H1 (cell line): ENCODE results near the gene PRKCD. TPM values are rescaled to one million over a fixed set of nuclear protein-coding genes. Genes with fewer than 3 reads are reported as not detected.

ENCODE experiments used
- BCL11A ChIP-seq, 2 experiments: IDR thresholded peaks; one replicate each; pipeline ENCODE4 v1.6.1; 2011; ENCODE audit warnings: low read depth in 2 of 2, low read length in 2 of 2, mild to moderate bottlenecking in 2 of 2
- CEBPB ChIP-seq: IDR thresholded peaks from 2 replicates; pipeline ENCODE4 v1.6.1; 2012; ENCODE audit warnings: low read depth, low read length
- CTCF ChIP-seq, 3 experiments: IDR thresholded peaks; 1 replicate in 2 of 3; 2 replicates in 1 of 3; pipeline versions ENCODE4 v1.5.1 to v1.6.1; 2011; ENCODE audit warnings: low read length in 3 of 3, mild to moderate bottlenecking in 3 of 3, inconsistent platforms in 2 of 3, low read depth in 1 of 3, moderate library complexity in 1 of 3; ENCODE audit not compliant: insufficient read depth in 1 of 3; ENCODE audit errors: control extremely low read depth in 1 of 3
- HDAC2 ChIP-seq, 2 experiments: fragments of 300-600 bp in 1 of 2; sonication (generic) in 1 of 2; IDR thresholded peaks; 2 replicates each; pipeline ENCODE4 v1.6.1; 2011 to 2012; ENCODE audit warnings: low read depth in 2 of 2, low read length in 2 of 2, mild to moderate bottlenecking in 2 of 2, moderate library complexity in 2 of 2, borderline replicate concordance in 1 of 2, inconsistent platforms in 1 of 2
- PHF8 ChIP-seq: fragments of 200-600 bp; sonication (generic); conservative IDR thresholded peaks from 2 replicates; pipeline ENCODE4 v1.7.1; 2012; ENCODE audit warnings: low read depth, mild to moderate bottlenecking, inconsistent platforms, low read length, moderate library complexity
- RBBP5 ChIP-seq: IDR thresholded peaks from 2 replicates; pipeline ENCODE4 v1.7.1; 2012; ENCODE audit warnings: low read depth, mild to moderate bottlenecking, inconsistent platforms, low read length, moderate library complexity, borderline replicate concordance
- SP4 ChIP-seq: IDR thresholded peaks from 2 replicates; pipeline ENCODE4 v1.6.1; 2012; ENCODE audit warnings: low read length, inconsistent platforms
- SUZ12 ChIP-seq: fragments of 200-600 bp; sonication (generic); IDR thresholded peaks from 2 replicates; pipeline ENCODE4 v1.6.1; 2012; ENCODE audit warnings: mild to moderate bottlenecking, inconsistent platforms, low read length, moderate library complexity, mixed read lengths
- TEAD4 ChIP-seq: IDR thresholded peaks from 2 replicates; pipeline ENCODE4 v1.6.1; 2012; ENCODE audit warnings: low read depth, low read length, inconsistent platforms, mixed read lengths
- YY1 ChIP-seq: IDR thresholded peaks from 2 replicates; pipeline ENCODE4 v1.6.1; 2011; ENCODE audit warnings: low read depth, mild to moderate bottlenecking, low read length
- polyA plus RNA-seq, 7 experiments: library from polyadenylated mRNA; depleted of rRNA in 3 of 7; stranded (reverse) in 5 of 7; unstranded in 2 of 7; fragments of >200 nt in 5 of 7; fragments of 200-250 nt in 2 of 7; gene quantifications; 1 replicate in 5 of 7; 2 replicates in 1 of 7; 4 replicates in 1 of 7; pipeline versions ENCODE4 v1.2.1 to v1.2.3, GENCODE V29; 2011 to 2013; ENCODE audit warnings: missing spikeins in 2 of 7, mixed read lengths in 2 of 7
- total RNA-seq: library from RNA; stranded (reverse); fragmentation: NEBNext Ultra II Directional; extraction: Animal tissue kit (Norgen Biotek cat#: 25700); gene quantifications from 2 replicates; pipeline ENCODE4 v1.2.1, GENCODE V29; 2021

PRKCD gene
- total and polyA plus RNA-seq, 2 of the 8 experiments (the other 6 are each of a cell fraction or from before 2014, with no cell fraction given) = 22.6 to 23.9 TPM

- no peak for TF ChIP-seq CEBPB
- no peak for TF ChIP-seq SUZ12
- no peak for TF ChIP-seq PHF8
- 0 out of 2 replicates have a peak, but pooled peaks have one; percentile 54 for TF ChIP-seq TEAD4
- TF ChIP-seq RBBP5 = no peak
- peak in 1 of 2 experiments; percentile 66; a peak in 1 of 4 replicates for TF ChIP-seq HDAC2 (IDR thresholded peaks at IDR 0.05; ENCODE audit: borderline replicate concordance in 1 of 2, low read depth in 2 of 2, low read length in 2 of 2)
- TF ChIP-seq CTCF (IDR thresholded peaks at IDR 0.05; ENCODE audit: control extremely low read depth in 1 of 3, insufficient read depth in 1 of 3, low read depth in 1 of 3, low read length in 3 of 3) = peak; percentile 97 to 99 (median 98)
- TF ChIP-seq BCL11A (IDR thresholded peaks at IDR 0.05; ENCODE audit: low read depth in 2 of 2, low read length in 2 of 2) = no peak
- TF ChIP-seq YY1 = no peak
- no peak for TF ChIP-seq SP4
Measured at GRCh38 chr3:53134631-53135232, 26.3 kb upstream of the PRKCD start (continued).
